HCT116 (cell line): ENCODE results near the gene UBE2H. TPM values are rescaled to one million over a fixed set of nuclear protein-coding genes. Genes with fewer than 3 reads are reported as not detected.

Experiments
- ATAC-seq: fragments of 200-7000 bp; cut with Tn5 transposase; 2 replicates; pipeline ENCODE4 v1.9.1; 2020; ENCODE audit warnings: mild to moderate bottlenecking, moderate library complexity
- BruUV-seq: library from RNA; stranded (reverse); fragments of 400-500 nt; replicated peaks from 2 replicates; lab custom pipeline; 2021; lab: Mats Ljungman, UMichigan
- CTCF ChIA-PET: fragments of 300-600 bp; sonication (Branson Sonifier 250); formaldehyde crosslinking; loops from one replicate; lab custom pipeline; 2021; ENCODE audit warnings: antibody characterized with exemption; lab: Charles Lee
- POLR2A ChIA-PET: fragments of 300-600, 350-600 bp; sonication (Branson Sonifier 250); formaldehyde crosslinking; loops from one replicate; lab custom pipeline; 2021; ENCODE audit warnings: antibody characterized with exemption; lab: Charles Lee
- RAD21 ChIA-PET, 2 experiments: fragments of 300-600 bp; sonication (Branson Sonifier 250); formaldehyde crosslinking; loops; one replicate each; lab custom pipeline; 2023; ENCODE audit warnings: low total read pairs in 2 of 2; ENCODE audit not compliant: uncharacterized antibody in 2 of 2, unreplicated experiment in 2 of 2, low non-redundant PET in 1 of 2; lab: Charles Lee
- DNase-seq: peaks from one replicate; pipeline ENCODE4 v3.0.0-alpha.2; 2010; ENCODE audit warnings: low read depth, low spot score
- H2AFZ ChIP-seq: fragments of 200-600 bp; shearing (Covaris generic), sonication (generic); 2 replicates; pipeline ENCODE4 v1.6.1; 2017; ENCODE audit warnings: low read depth, mixed run types, mixed read lengths, antibody characterized with exemption, low read length; ENCODE audit not compliant: poor library complexity, severe bottlenecking
- H3K27ac ChIP-seq: 2 replicates; pipeline ENCODE4 v1.5.1; 2012; ENCODE audit warnings: low read depth, low read length
- H3K27me3 ChIP-seq: fragments of 200-600 bp; sonication (generic); 2 replicates; pipeline ENCODE4 v1.6.1; 2016; ENCODE audit warnings: mixed run types, low read length, mixed read lengths; ENCODE audit not compliant: insufficient read depth
- H3K36me3 ChIP-seq, 2 experiments: fragments of 200-500 bp in 1 of 2; fragments of 200-600 bp in 1 of 2; sonication (Bioruptor generic) in 1 of 2; sonication (generic) in 1 of 2; 2 replicates each; pipeline versions ENCODE4 v1.5.1 to v1.6.1; 2014 to 2016; ENCODE audit warnings: low read length in 2 of 2, inconsistent platforms in 1 of 2, mixed read lengths in 1 of 2, mixed run types in 1 of 2; ENCODE audit not compliant: insufficient read depth in 2 of 2, control insufficient read depth in 1 of 2
- H3K4me1 ChIP-seq, 2 experiments: fragments of 200-600 bp in 1 of 2; sonication (generic) in 1 of 2; 2 replicates each; pipeline versions ENCODE4 v1.5.1 to v1.6.1; 2012 to 2017; ENCODE audit warnings: low read length in 2 of 2, inconsistent platforms in 1 of 2, mild to moderate bottlenecking in 1 of 2, mixed read lengths in 1 of 2, mixed run types in 1 of 2, moderate library complexity in 1 of 2; ENCODE audit not compliant: insufficient read depth in 2 of 2, control insufficient read depth in 1 of 2
- H3K4me2 ChIP-seq: fragments of 200-600 bp; sonication (generic); 2 replicates; pipeline ENCODE4 v1.6.1; 2017; ENCODE audit warnings: mixed run types, low read length, mixed read lengths
- H3K4me3 ChIP-seq, 2 experiments: fragments of 200-600 bp in 1 of 2; sonication (generic) in 1 of 2; replicated peaks in 1 of 2; 2 replicates each; pipeline ENCODE4 v1.5.1; 2011 to 2016; ENCODE audit warnings: low read length in 2 of 2, control low read depth in 1 of 2, low read depth in 1 of 2, mild to moderate bottlenecking in 1 of 2, mixed read lengths in 1 of 2, mixed run types in 1 of 2
- H3K79me2 ChIP-seq: fragments of 200-600 bp; sonication (generic); 2 replicates; pipeline ENCODE4 v1.6.1; 2017; ENCODE audit warnings: mild to moderate bottlenecking, mixed run types, low read length, moderate library complexity, mixed read lengths; ENCODE audit not compliant: insufficient read depth
- H3K9ac ChIP-seq: fragments of 200-600 bp; sonication (generic); 2 replicates; pipeline ENCODE4 v1.6.1; 2016; ENCODE audit warnings: low read length, mixed read lengths
- H3K9me2 ChIP-seq: fragments of 200-600 bp; sonication (generic), shearing (Covaris generic); 2 replicates; pipeline ENCODE4 v1.6.1; 2017; ENCODE audit warnings: mixed run types, mild to moderate bottlenecking, moderate library complexity; ENCODE audit not compliant: insufficient read depth
- H3K9me3 ChIP-seq, 2 experiments: fragments of 200-500 bp in 1 of 2; fragments of 200-600 bp in 1 of 2; sonication (Bioruptor generic) in 1 of 2; sonication (generic) in 1 of 2; 2 replicates each; pipeline ENCODE4 v1.6.1; 2014 to 2017; ENCODE audit warnings: low read length in 2 of 2, mixed read lengths in 2 of 2, inconsistent platforms in 1 of 2, low read depth in 1 of 2, mild to moderate bottlenecking in 1 of 2, mixed run types in 1 of 2, moderate library complexity in 1 of 2; ENCODE audit not compliant: control insufficient read depth in 1 of 2, insufficient read depth in 1 of 2
- H4K20me1 ChIP-seq: fragments of 200-600 bp; sonication (generic), shearing (Covaris generic); 2 replicates; pipeline ENCODE4 v1.6.1; 2017; ENCODE audit warnings: mixed run types, mild to moderate bottlenecking, moderate library complexity; ENCODE audit not compliant: insufficient read depth
- CEBPB ChIP-seq: IDR thresholded peaks from 2 replicates; pipeline ENCODE4 v1.6.1; 2012; ENCODE audit warnings: low read depth
- EGR1 ChIP-seq: IDR thresholded peaks from 2 replicates; pipeline ENCODE4 v1.6.1; 2012; ENCODE audit warnings: low read depth
- EZH2 ChIP-seq: fragments of 200-600 bp; sonication (generic); IDR thresholded peaks from 2 replicates; pipeline ENCODE4 v1.6.1; 2017; ENCODE audit warnings: antibody characterized with exemption, mixed run types
- EZH2phosphoT487 ChIP-seq: fragments of 200-600 bp; IDR thresholded peaks from 2 replicates; pipeline ENCODE4 v1.6.1; 2018; ENCODE audit warnings: antibody characterized with exemption, borderline replicate concordance
- FOSL1 ChIP-seq: IDR thresholded peaks from 2 replicates; pipeline ENCODE4 v1.6.1; 2012; ENCODE audit warnings: low read depth
- JUND ChIP-seq: IDR thresholded peaks from 2 replicates; pipeline ENCODE4 v1.6.1; 2012
- POLR2A ChIP-seq: IDR thresholded peaks from 2 replicates; pipeline ENCODE4 v1.7.0; 2011; ENCODE audit warnings: borderline replicate concordance; ENCODE audit not compliant: insufficient read depth, insufficient read length; ENCODE audit errors: extremely low read depth
- POLR2AphosphoS5 ChIP-seq: IDR thresholded peaks from 2 replicates; pipeline ENCODE4 v1.6.1; 2011; ENCODE audit warnings: mild to moderate bottlenecking, low read depth, low read length, moderate library complexity
- RAD21 ChIP-seq: IDR thresholded peaks from 2 replicates; pipeline ENCODE4 v1.6.1; 2012; ENCODE audit warnings: low read depth, mild to moderate bottlenecking
- SIN3A ChIP-seq: IDR thresholded peaks from 2 replicates; pipeline ENCODE4 v1.6.1; 2012; ENCODE audit warnings: low read depth
- SP1 ChIP-seq: IDR thresholded peaks from 2 replicates; pipeline ENCODE4 v1.6.1; 2012; ENCODE audit warnings: low read depth
- SRF ChIP-seq: IDR thresholded peaks from 2 replicates; pipeline ENCODE4 v1.6.1; 2012; ENCODE audit warnings: low read depth
- YY1 ChIP-seq: IDR thresholded peaks from 2 replicates; pipeline ENCODE4 v1.6.1; 2011; ENCODE audit warnings: low read length, low read depth, moderate library complexity, mild to moderate bottlenecking; ENCODE audit not compliant: insufficient replicate concordance; ENCODE audit errors: extremely low read depth
- ZFX ChIP-seq: fragments of 450-650 bp; IDR thresholded peaks from 2 replicates; pipeline ENCODE4 v1.6.1; 2017
- intact Hi-C: fragments of 100-400 bp; cut with micrococcal nuclease; formaldehyde crosslinking; loops from 2 replicates; pipeline ENCODE4 v1.10.0; 2022
- total RNA-seq: library from RNA; stranded (reverse); gene quantifications from one replicate; pipeline ENCODE4 v1.2.1, GENCODE V29; 2021; ENCODE audit not compliant: unreplicated experiment
- TF ChIP-seq, protein P1 (sequence below), 3 experiments: fragments of 200-600 bp in 1 of 3; sonication (generic) in 1 of 3; IDR thresholded peaks in 2 of 3; conservative IDR thresholded peaks in 1 of 3; 2 replicates each; pipeline ENCODE4 v1.5.1; 2012 to 2017; ENCODE audit warnings: low read depth in 2 of 3, low read length in 2 of 3, antibody characterized with exemption in 1 of 3, borderline replicate concordance in 1 of 3, control low read depth in 1 of 3, mild to moderate bottlenecking in 1 of 3, mixed read lengths in 1 of 3, mixed run types in 1 of 3, moderate library complexity in 1 of 3; ENCODE audit not compliant: insufficient read depth in 1 of 3
- TF ChIP-seq, protein P2 (sequence below): IDR thresholded peaks from 2 replicates; pipeline ENCODE4 v1.6.1; 2011; ENCODE audit warnings: mild to moderate bottlenecking, low read length, moderate library complexity; ENCODE audit not compliant: insufficient replicate concordance; ENCODE audit errors: extremely low read depth
- TF ChIP-seq, protein P3 (sequence below): IDR thresholded peaks from 2 replicates; pipeline ENCODE4 v1.6.1; 2012

UBE2H gene
- total RNA-seq, 1 experiment from 2014 or later = 117 TPM

DNA sequence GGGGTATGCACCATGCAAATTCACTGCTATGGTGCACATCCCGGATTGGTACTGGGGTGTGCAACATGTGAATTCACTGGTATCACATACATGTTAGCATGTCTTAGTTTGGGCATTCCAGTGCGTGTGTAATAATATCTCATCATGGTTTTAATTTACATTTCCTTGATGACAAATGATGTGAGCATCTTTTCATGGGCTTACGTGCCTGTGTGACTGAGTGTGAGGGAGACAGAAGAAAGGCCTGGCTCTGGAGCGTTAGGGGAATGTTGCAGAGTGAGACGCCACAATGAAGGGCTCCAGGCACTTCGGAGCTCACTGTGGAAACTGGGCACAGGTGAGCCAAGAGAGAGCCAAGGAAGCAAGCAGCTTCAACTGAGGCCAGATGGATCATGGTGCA lies 162.6 kb downstream of the UBE2H start:
- CTCF ChIA-PET = no interaction called here
- RAD21 ChIA-PET = no interaction called here
- no TSS peak for BruUV-seq
- Histone ChIP-seq H2AFZ (no peak overlapping the region), H4K20me1 (no peaks in the 10 kb centered on the region), H3K4me2 (no peak overlapping the region), H3K27me3 (no peaks in the 10 kb centered on the region), H3K27ac (no peak overlapping the region), H3K79me2 (no peaks in the 10 kb centered on the region), H3K4me1 (no peaks in the 10 kb centered on the region), H3K9me3 (no peaks in the 10 kb centered on the region), H3K4me3 (no peak overlapping the region), H3K9ac (no peak overlapping the region), H3K36me3 (no peaks in the 10 kb centered on the region), H3K9me2 (no peaks in the 10 kb centered on the region)
- TF ChIP-seq YY1 (no peak), SRF (no peak), EZH2 (no peak), EZH2phosphoT487 (no peak), POLR2AphosphoS5 (no peak), SP1 (no peak), FOSL1 (no peak), RAD21 (no peak), POLR2A (no peak), CEBPB (no peak), JUND (no peak), EGR1 (no peak), ZFX (no peak), SIN3A (no peak)
- TF ChIP-seq, protein P1, sequence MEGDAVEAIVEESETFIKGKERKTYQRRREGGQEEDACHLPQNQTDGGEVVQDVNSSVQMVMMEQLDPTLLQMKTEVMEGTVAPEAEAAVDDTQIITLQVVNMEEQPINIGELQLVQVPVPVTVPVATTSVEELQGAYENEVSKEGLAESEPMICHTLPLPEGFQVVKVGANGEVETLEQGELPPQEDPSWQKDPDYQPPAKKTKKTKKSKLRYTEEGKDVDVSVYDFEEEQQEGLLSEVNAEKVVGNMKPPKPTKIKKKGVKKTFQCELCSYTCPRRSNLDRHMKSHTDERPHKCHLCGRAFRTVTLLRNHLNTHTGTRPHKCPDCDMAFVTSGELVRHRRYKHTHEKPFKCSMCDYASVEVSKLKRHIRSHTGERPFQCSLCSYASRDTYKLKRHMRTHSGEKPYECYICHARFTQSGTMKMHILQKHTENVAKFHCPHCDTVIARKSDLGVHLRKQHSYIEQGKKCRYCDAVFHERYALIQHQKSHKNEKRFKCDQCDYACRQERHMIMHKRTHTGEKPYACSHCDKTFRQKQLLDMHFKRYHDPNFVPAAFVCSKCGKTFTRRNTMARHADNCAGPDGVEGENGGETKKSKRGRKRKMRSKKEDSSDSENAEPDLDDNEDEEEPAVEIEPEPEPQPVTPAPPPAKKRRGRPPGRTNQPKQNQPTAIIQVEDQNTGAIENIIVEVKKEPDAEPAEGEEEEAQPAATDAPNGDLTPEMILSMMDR (IDR thresholded peaks at IDR 0.05 in 2 of 3, conservative IDR thresholded peaks at IDR 0.05 in 1 of 3; ENCODE audit: borderline replicate concordance in 1 of 3, insufficient read depth in 1 of 3, low read depth in 2 of 3, low read length in 2 of 3) = no peak
- TF ChIP-seq, protein P2, sequence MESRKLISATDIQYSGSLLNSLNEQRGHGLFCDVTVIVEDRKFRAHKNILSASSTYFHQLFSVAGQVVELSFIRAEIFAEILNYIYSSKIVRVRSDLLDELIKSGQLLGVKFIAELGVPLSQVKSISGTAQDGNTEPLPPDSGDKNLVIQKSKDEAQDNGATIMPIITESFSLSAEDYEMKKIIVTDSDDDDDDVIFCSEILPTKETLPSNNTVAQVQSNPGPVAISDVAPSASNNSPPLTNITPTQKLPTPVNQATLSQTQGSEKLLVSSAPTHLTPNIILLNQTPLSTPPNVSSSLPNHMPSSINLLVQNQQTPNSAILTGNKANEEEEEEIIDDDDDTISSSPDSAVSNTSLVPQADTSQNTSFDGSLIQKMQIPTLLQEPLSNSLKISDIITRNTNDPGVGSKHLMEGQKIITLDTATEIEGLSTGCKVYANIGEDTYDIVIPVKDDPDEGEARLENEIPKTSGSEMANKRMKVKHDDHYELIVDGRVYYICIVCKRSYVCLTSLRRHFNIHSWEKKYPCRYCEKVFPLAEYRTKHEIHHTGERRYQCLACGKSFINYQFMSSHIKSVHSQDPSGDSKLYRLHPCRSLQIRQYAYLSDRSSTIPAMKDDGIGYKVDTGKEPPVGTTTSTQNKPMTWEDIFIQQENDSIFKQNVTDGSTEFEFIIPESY = no peak
- TF ChIP-seq, protein P3, sequence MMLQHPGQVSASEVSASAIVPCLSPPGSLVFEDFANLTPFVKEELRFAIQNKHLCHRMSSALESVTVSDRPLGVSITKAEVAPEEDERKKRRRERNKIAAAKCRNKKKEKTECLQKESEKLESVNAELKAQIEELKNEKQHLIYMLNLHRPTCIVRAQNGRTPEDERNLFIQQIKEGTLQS = no peak
- DNase-seq (no peak), ATAC-seq (no peak)
- POLR2A ChIA-PET = interaction anchor here (1.1 kb wide), 1 partner anchor 10 kb away, joined by 5 read pairs; no protein-coding TSS in a partner anchor
- intact Hi-C loops = no loop called here
